Panc1 (cell line): ENCODE data around the gene MEGF11. TPM values are rescaled to one million over a fixed set of nuclear protein-coding genes. Genes with fewer than 3 reads are reported as not detected.

Source experiments
- ATAC-seq: fragments of 200-7000 bp; cut with Tn5 transposase; 2 replicates; pipeline ENCODE4 v1.9.1; 2020; ENCODE audit warnings: mild to moderate bottlenecking, moderate library complexity
- BruUV-seq: library from RNA; stranded (reverse); fragments of 400-500 nt; replicated peaks from 2 replicates; lab custom pipeline; 2021; lab: Mats Ljungman, UMichigan
- CTCF ChIA-PET: fragments of 300-600 bp; sonication (Branson Sonifier 250); formaldehyde crosslinking; loops from one replicate; lab custom pipeline; 2022; ENCODE audit warnings: antibody characterized with exemption; lab: Charles Lee
- POLR2A ChIA-PET: fragments of 300-600 bp; sonication (Branson Sonifier 250); formaldehyde crosslinking; loops from one replicate; lab custom pipeline; 2022; ENCODE audit warnings: antibody characterized with exemption; lab: Charles Lee
- DNase-seq: peaks from one replicate; pipeline ENCODE4 v3.0.0-alpha.2; 2010; ENCODE audit warnings: low read depth, low spot score
- H3K27ac ChIP-seq: 2 replicates; pipeline ENCODE4 v1.5.1; 2011; ENCODE audit warnings: mild to moderate bottlenecking, low read length, inconsistent platforms
- H3K27me3 ChIP-seq: fragments of 200-500 bp; sonication (Bioruptor generic); 2 replicates; pipeline ENCODE4 v1.6.0; 2014; ENCODE audit warnings: low read length, inconsistent platforms; ENCODE audit not compliant: control insufficient read depth, insufficient read depth
- H3K36me3 ChIP-seq: fragments of 200-500 bp; sonication (Bioruptor generic); 2 replicates; pipeline ENCODE4 v1.5.1; 2014; ENCODE audit warnings: inconsistent platforms, mild to moderate bottlenecking, low read length, moderate library complexity; ENCODE audit not compliant: control insufficient read depth, insufficient read depth
- H3K4me1 ChIP-seq: 2 replicates; pipeline ENCODE4 v1.5.1; 2011; ENCODE audit warnings: inconsistent platforms, mild to moderate bottlenecking, low read length, moderate library complexity; ENCODE audit not compliant: control insufficient read depth, insufficient read depth
- H3K4me3 ChIP-seq, 2 experiments: 2 replicates each; pipeline ENCODE4 v1.5.1; 2011 to 2012; ENCODE audit warnings: low read depth in 2 of 2, low read length in 2 of 2, mild to moderate bottlenecking in 2 of 2, inconsistent platforms in 1 of 2, moderate library complexity in 1 of 2
- H3K9me3 ChIP-seq: fragments of 200-500 bp; sonication (Bioruptor generic); 2 replicates; pipeline ENCODE4 v1.5.1; 2014; ENCODE audit warnings: low read depth, mild to moderate bottlenecking, inconsistent platforms, low read length, moderate library complexity; ENCODE audit not compliant: control insufficient read depth, insufficient read depth
- CTCF ChIP-seq: fragments of 450-650 bp; IDR thresholded peaks from 2 replicates; pipeline ENCODE4 v1.5.1; 2017; ENCODE audit warnings: mild to moderate bottlenecking
- POLR2AphosphoS5 ChIP-seq: IDR thresholded peaks from 2 replicates; pipeline ENCODE4 v1.6.1; 2012; ENCODE audit warnings: mild to moderate bottlenecking, low read depth, low read length, moderate library complexity
- REST ChIP-seq, 2 experiments: IDR thresholded peaks; 2 replicates each; pipeline ENCODE4 v1.6.1; 2011 to 2012; ENCODE audit warnings: low read depth in 2 of 2, control low read depth in 1 of 2, low read length in 1 of 2, mild to moderate bottlenecking in 1 of 2, moderate library complexity in 1 of 2; ENCODE audit not compliant: insufficient read depth in 1 of 2
- SIN3A ChIP-seq: IDR thresholded peaks from 2 replicates; pipeline ENCODE4 v1.6.1; 2012; ENCODE audit warnings: low read depth, mild to moderate bottlenecking, low read length, moderate library complexity, borderline replicate concordance; ENCODE audit not compliant: insufficient read depth
- TCF7L2 ChIP-seq: IDR thresholded peaks from 2 replicates; pipeline ENCODE4 v1.6.1; 2011; ENCODE audit warnings: mild to moderate bottlenecking, low read depth, low read length, inconsistent platforms
- in situ Hi-C: cut with HindIII; loops from 2 replicates; pipeline ENCODE4 v1.10.0; 2016; ENCODE audit warnings: low sequenced_read_pairs, low pct_unique_long_range_greater_than_20kb
- intact Hi-C: fragments of 100-400 bp; cut with micrococcal nuclease; formaldehyde crosslinking; loops from one replicate; pipeline ENCODE4 v1.10.0; 2022; ENCODE audit not compliant: unreplicated experiment
- total RNA-seq: library from RNA; stranded (reverse); gene quantifications from one replicate; pipeline ENCODE4 v1.2.1, GENCODE V29; 2021; ENCODE audit not compliant: unreplicated experiment

The MEGF11 gene
- total RNA-seq, 1 experiment from 2014 or later: 0.95 TPM

GRCh38 chr15:66288093-66288492 lies 34.5 kb upstream of the MEGF11 start:
- BruUV-seq: no TSS peak
- ChIA-PET CTCF (interaction anchor here (0.7 kb wide), 1 partner anchor 226 kb away, joined by 3 read pairs; no protein-coding TSS in a partner anchor), POLR2A (no interaction called here)
- DNase-seq (no peak), ATAC-seq (0 out of 2 replicates have a peak, but pooled peaks have one; percentile 43)
- Histone ChIP-seq H3K27ac (no peak overlapping the region), H3K9me3 (no peaks in the 10 kb centered on the region), H3K4me3 (no peak overlapping the region), H3K4me1 (0 out of 2 replicates have a peak, but pooled peaks cover 5% of the 10 kb centered on the region), H3K27me3 (no peaks in the 10 kb centered on the region), H3K36me3 (no peaks in the 10 kb centered on the region)
- TF ChIP-seq REST (IDR thresholded peaks at IDR 0.05; ENCODE audit: insufficient read depth in 1 of 2, low read depth in 2 of 2, low read length in 1 of 2) (no peak), CTCF (no peak), SIN3A (no peak), POLR2AphosphoS5 (no peak), TCF7L2 (no peak)
- intact Hi-C loops (loop anchor here (10.0 kb wide), 1 partner anchor 293 kb away; no protein-coding TSS in a partner anchor), in situ Hi-C loops (no loop called here)

GRCh38 chr15:66287461-66288057 lies 34.0 kb upstream of the MEGF11 start:
- ChIA-PET POLR2A (no interaction called here), CTCF (no interaction called here)
- H3K4me1 ChIP-seq: 0 out of 2 replicates have a peak, but pooled peaks cover 2% of the 10 kb centered on the region
- no peak for DNase-seq
- no peaks in the 10 kb centered on the region for H3K27me3 ChIP-seq
- ATAC-seq: 0 out of 2 replicates have a peak, but pooled peaks have one; percentile 37
- H3K4me3 ChIP-seq: no peak overlapping the region
- TF ChIP-seq SIN3A (no peak), REST (IDR thresholded peaks at IDR 0.05; ENCODE audit: insufficient read depth in 1 of 2, low read depth in 2 of 2, low read length in 1 of 2) (no peak), CTCF (peak; percentile 64; the same call in 1 of the 2 replicates), TCF7L2 (no peak), POLR2AphosphoS5 (no peak)
- no peaks in the 10 kb centered on the region for H3K36me3 ChIP-seq
- no TSS peak for BruUV-seq
- in situ Hi-C loops: no loop called here
- no peak overlapping the region for H3K27ac ChIP-seq
- intact Hi-C loops: loop anchor here (10.0 kb wide), 1 partner anchor 293 kb away; no protein-coding TSS in a partner anchor
- H3K9me3 ChIP-seq: no peaks in the 10 kb centered on the region
